Activated naive CD4-positive, alpha-beta T cell treated with anti-CD3 and anti-CD28 coated beads, Interleukin-2, amount 50 U/mL, for 16 hours (primary cell): ENCODE results near the gene FHIT.

ENCODE experiments used
- DNase-seq: peaks from one replicate; pipeline ENCODE4 v3.0.0-alpha.2; 2020

FHIT gene

DNA sequence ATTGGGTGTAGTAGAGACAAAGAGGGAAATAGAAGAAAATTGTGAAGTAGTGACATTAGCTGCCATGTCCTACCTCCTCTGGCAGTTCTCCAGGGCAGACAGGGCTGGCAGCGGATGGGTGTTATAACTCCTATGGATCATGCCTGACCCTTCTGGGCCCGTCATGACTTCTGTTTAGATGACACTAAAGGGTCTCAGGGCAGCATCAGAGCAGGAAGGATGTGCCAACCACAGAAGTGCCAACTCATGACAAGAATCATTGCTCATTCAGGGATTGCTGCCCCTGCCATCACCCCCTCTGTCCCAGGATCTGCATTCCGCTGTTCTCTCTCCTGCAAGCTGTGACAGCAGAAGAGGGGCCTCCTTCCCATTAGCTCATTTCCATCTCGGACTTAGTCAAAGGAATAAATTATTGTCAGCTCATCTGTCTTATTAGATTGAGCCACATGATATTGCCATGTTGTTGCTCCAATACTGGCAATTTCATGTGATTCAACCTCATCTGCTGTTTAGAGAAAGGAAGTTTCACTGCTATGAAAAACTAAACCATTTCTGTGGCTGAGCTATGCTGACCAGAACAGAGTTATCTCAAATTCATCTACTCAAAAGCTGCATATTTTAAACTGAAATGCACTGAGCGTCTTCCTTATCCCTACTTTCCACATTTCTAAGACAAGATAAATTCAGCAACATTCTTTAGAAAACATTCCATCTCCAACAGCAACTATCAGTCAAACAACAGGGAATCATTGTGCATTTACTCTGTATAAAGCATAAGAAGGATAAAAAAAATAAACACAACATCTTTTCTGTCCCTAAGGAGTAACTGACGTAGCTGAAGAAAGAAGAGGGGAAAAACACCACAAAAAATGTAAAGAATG is 271.6 kb downstream of the FHIT start:
- DNase-seq: no peak

DNA sequence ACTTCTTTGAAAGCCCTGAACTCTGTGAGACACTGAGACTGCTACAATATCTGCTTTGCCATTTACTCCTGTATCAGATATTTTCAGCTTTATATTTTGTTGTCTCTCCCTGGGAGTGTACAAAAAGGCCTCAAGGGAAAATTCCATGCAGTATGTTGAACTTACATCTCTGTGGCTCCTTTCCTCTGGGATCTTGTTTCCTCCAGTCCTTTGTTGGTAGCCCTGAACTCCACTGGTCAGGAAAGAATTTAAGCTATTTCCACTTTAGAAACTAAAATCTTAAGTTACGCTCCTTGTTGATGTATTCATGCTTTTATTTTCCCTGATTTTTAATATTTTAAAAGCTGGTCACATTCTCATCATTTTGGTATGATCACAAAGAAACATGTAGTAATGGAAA is 277.9 kb downstream of the FHIT start:
- DNase-seq: no peak

DNA sequence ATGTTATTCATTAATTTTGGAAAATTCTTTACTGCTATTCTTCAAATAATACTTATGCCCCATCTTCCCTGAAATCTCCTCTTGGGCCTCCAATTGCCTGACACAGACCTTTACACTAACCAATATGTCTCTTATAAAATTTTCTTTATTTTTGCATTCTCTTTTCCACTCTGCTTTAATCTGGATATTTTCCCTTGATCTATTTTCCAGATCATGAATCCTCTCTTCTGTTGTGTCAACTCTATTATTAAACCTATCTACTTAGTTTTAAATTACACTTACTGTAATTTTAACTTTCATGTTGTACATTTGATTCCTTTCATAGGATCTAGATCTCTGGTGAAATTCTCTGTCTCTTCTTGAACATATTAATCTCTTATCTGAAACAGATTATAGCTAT is 278.7 kb downstream of the FHIT start:
- no peak for DNase-seq

DNA sequence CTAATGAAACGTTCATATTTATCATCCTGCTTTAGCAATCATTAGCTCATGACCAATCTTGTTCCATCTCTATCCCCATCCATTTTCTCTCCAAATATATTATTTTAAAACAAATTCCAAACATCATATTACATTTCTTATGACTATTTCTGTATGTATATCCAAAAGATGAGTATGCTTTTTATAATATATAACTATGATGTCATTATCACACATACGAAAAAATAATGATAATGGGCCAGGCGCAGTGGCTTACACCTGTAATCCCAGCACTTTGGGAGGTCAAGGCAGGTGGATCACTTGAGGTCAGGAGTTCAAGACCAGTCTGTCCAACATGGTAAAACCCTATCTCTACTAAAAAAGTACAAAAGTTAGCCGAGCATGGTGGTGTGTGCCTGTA is 280.4 kb downstream of the FHIT start:
- no peak for DNase-seq

DNA sequence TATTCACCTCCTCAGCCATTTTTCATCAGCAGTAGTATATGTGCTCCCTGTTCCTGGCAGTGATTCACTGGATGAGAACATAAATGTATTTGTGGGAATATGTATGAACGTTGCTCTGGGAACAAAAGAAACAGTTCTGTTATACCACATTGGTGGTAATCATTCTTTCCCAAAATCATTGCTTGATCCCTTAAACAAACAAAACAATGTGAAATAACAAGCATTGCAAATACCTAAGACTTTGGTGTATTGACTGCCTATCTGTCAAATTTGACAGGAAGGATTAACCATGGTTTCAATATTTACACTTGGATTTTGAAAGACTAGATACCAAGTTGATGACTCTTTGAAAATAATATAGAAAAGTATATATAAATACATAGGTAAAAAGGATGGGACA is 284.1 kb downstream of the FHIT start:
- DNase-seq: no peak

DNA sequence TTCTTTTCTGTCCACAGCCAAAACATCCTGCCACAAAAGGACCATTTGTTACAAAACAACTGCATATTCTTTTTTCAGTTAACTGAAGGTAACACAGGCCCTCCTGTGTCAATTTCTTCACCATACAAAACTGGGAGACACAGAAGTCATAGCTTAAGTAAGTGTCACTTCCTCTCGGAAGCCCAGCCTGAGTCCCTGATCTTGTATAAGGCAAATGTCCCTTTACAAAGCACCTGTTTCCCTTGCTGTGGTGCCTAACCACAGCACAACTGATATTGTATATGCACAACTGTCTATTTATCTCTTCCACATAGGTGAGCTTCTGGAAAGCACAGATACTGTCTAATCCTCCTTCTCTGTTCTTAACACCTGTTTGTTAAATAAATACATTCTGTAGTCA is 293.7 kb downstream of the FHIT start:
- DNase-seq: no peak

DNA sequence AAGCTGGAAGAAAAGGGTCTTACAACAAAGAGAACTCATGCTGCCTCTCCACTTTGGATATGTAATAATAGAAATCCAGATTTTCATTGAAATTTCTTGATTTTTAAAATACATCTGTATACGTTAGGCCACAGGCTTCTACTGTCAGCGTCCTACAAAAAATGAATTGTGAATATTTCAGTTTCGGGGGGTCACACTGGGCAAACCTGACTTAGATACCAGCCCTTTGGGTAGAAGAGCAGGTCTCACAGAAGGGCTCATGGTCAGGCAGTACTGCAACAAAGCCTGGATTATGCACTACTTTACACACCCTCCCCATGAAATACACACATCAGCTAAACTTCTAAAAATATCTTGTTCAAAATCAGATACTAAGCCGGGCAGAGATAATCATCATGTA is 294.5 kb downstream of the FHIT start:
- DNase-seq: no peak

DNA sequence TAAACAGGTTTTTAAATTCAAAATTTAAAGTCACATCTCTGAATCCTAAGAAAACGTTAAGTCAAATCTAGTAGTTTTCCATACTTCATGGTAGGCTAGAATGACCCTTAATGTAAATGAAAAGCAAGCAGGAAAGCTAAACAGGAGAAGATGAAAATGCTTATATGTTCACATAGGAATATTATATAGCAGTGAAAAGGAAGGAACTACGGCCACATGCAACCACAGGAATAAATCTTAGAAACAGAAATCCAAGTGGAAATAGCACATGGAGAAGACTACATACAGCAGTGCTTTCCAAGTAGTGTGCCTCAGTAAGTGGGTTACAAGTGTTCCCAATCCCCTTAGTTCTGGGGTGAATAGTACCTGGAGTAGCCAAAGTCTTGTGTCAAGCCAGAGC is 296.2 kb downstream of the FHIT start:
- DNase-seq: no peak

DNA sequence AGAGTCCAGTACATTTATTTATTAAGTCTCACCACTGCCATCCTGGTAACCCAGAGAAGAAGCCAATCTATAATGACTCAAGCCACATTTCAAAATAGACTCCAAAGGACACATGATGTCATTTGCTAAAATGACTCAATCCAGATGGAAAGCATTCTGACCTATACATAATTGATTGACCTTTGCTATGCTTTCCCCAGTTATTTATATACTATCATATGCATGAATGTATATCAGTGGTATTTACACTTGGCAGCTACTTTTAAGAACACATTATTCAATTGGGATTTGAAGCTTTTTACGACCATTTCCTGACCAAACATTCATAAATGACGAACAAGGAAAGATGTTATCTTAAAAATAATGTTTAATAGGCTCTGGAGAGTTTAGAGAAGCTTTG is 297.2 kb downstream of the FHIT start:
- DNase-seq: no peak

DNA sequence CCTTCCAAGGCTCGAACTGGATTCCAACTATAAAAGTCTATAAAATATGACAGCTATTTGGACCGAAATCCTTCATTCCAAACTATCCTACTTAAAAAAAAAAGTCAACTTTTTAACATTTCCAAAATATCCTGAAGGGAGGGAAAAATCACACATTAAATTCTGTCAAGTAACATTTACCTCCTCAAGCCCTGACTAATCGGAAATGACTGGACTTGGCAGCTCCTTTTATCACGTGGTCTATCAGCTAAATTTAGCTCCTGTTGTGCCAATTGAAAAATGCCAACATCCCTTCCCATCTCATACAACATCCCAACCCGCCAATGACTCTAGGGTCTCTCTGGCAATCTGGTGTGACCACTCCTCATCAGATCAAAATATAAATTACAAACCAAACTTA is 297.9 kb downstream of the FHIT start:
- no peak for DNase-seq

DNA sequence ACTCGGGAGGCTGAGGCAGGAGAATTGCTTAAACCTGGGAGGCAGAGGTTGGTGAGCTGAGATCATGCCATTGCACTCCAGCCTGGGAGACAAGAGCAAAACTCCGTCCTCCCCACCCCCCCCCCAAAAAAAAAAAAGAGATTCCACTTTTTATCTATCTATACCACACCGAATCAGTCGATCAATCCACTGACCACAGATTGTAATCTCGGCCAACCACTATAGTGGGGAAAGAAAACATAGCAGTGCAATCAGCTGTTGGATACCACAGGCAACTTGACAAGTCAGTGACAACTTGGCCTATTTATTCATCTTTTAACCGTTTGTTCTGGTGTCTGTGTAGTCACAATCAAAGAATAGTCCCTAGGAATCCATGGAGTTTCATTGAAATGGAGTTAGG is 299.2 kb downstream of the FHIT start:
- no peak for DNase-seq

DNA sequence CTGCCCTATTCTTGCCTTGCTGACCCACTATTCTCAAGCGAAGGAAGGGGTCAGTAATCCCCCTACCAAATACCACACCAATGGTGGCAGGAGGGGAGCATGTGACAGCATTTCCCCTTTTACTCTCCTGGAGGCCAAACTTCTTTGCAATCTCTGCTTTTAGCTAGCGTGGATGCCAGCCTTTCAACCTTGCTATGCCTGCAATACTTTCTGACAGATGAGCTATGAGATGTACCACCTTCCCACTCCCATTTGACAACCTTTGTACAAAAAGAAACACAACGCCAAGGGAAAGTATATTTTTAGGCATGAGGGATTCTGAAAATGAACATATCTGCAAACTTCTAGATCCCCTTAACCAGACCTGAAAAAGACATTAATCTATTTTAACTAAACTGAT is 302.1 kb downstream of the FHIT start:
- no peak for DNase-seq

DNA sequence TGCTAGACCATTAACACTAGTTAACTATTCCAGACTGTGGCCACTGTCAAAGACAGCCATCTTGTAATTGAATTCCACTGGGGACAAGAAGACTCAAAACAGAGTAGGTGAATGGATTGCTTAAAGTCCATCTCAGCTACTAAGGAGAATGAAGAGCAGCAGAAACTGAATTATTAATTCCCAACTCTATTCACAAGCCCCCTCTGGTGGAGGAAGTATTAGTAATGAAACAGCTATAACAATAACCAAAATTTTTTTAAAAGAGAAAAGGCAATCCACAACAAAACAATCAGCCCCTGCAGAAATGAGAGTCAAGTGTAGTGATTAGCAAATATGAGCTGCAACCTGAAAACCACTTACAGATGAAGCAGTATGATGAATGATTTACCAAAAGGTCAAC is 302.8 kb downstream of the FHIT start:
- no peak for DNase-seq

DNA sequence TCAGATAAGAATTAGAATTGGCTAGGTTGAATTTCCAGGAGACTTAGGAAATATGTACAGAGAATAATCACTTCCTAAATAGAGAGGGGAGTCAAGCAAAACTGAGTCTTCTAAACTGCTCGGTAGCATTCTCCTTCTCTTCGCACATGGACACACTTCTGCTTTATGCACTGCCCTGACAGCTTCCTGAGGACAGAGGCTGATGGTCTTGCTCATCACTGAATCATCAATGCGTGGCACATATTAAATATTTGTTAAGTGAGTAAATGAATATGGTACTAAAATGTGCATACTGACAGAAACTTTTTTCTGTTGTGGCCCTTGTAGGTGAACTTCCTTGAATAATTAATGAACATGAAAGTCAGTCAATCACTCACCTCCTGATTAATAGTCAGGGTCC is 315.5 kb downstream of the FHIT start:
- DNase-seq: no peak

DNA sequence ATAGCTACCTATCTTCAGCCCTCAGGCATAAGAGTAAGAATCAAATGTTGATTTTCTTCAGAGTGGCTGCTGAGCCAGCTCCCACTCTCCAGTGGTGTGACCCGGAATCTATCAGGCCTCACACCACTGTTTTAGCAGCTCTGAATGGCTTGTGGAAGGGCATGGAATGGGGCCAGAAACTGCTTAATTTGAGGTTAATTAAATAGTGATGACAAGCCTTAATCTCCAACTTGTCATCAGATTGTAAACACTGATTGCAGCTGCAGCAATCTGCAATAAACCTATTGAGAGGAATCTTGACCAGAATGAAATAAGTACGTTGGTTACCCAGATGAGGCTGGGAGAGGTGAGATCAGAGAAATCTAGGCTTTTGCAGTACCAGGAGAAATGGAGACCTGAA is 317.4 kb downstream of the FHIT start:
- no peak for DNase-seq

DNA sequence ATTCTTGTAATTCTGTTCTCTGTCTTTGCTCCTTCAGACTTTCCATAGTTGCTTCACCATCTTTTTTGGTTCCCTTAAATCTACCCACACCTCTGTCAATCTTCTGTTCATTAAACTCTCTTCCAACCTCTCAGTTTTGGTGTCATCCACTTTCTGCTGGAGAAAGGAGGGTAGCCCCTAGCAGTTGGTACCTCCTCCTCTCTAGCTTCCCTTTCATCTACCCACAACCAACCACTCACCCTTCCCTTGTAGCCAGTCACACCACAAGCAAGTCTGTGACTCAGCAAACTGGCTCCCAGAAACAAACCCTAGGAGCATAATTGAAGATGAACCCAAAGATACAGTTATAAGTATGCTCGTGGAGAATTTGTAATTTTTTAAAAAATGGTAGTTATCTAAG is 318.6 kb downstream of the FHIT start:
- DNase-seq: no peak

DNA sequence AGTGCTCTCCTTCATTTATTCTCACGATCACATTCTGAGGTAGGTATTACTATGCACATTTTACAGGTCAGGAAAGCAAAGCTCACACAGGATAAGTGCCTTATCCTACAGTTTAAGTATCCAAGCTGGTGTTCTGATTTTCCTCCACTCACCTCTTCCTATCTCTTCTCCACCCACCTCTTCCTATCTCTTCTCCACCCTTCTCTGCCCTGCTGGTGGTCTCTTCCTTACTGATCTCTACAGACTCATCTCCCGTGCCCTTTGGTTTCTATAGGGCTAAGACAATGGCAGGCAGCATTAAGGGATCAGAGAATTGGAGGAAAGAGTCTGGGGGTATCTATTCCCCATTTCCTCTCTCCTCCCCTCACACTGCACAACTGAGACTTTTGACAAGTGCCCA is 319.1 kb downstream of the FHIT start:
- no peak for DNase-seq

DNA sequence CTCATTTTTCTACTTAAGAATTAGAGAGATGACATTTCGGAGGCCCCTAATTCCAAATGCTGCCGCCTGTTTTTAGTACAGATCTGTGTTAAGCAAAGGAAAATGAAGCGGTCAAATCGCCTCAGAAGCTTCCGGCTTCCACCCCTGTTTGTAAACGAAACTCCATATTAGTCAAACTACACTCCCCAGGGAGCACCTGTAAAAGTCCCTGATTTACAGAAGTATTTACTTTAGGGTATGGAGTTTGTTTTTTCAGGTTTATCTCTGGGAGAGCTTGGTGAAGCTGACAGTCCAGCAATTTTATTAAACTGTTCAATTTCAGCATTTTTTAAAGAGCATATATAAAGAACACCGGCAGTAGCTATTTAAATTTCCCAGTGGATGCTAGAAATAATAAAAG is 319.8 kb downstream of the FHIT start:
- no peak for DNase-seq

DNA sequence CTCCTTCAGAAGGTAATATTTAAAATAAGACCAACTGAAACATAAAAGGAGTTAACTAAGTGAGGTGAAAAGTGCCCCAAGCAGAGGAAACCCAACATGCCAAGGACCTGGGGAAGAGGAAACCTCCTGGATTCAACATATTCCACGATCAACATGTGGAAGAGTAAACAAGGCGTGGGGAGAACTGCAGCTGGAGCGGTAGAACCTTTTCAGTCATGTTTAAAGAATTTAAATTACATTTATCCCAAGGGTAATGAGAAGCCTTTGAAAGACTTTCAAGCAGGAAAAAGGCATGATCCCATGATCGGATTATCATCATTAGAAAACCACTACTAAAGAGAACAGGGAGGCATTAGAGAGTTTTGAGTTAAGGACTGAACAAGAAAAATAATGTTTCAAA is 330.7 kb downstream of the FHIT start:
- DNase-seq: no peak

DNA sequence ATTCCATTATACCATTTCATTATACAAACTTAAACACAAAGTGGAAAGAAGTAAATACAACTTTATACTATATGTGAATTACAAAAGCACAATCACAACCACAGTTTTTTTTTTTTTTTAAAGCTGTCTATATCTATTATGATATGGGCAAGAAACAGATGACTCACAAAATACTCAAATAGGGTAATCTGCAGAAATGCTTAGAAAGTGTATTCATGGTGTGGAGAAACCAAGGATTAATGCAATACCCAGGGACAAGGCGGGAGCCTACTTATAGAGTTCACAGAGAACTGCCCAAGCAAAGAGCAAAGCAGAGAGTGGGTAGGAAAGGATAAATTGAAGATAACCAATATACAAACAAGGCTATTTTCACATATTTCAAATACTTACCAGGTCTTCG is 332.0 kb downstream of the FHIT start:
- DNase-seq: no peak

DNA sequence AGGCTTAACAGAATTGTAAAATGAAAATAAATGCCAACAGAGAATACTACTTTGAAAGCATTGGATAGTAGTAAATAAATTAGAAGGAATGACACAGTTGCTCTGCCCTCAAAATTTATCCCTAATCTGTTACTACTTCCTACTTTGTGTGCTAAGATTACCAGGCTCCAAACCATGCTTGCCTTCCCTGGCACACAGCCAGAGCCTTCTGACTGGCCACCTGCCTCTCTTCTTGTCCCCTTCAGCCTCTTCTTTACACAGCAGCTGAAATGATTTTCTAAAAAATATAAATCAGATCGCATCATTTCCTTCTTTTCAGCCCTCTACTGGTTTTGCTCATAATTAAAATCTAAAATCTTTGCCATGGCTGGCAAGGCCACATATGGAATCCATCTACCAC is 334.1 kb downstream of the FHIT start:
- no peak for DNase-seq

DNA sequence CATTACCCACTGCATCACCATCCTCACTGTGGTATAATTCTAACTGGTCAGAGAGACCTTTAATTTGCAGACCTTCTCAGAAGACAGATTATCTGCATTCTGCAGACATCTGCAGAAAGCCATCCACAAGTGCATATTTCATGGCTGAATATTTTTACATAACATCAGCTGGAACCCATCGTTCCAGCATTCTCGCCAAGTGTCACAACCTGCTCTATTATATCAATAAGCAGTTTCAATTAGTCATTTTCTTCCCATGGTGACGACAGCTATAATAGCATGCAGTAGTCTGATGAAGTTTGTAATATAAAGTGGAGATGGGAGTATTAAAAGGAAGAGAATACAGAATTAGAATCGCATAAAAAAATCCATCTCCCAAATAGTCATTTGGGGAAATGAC is 334.7 kb downstream of the FHIT start:
- DNase-seq: no peak

DNA sequence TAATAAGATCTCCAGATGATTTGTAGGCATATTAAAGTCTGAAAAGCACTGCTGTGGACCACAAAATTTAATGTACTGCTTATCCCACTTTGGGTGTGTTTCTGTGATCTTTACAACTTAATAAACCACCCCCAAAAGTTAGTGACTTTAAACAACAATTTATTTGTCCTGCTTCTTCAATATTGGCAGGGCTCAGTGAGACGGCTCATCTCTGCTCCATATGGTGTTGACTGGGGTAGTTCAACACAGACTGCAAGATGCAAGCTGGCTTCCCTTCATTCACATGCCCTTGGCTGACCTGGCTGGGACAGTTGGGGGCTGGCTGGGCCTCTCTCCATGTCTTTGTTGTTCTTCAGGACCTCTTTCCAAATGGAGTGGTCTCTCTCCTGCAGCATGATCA is 337.8 kb downstream of the FHIT start:
- no peak for DNase-seq

DNA sequence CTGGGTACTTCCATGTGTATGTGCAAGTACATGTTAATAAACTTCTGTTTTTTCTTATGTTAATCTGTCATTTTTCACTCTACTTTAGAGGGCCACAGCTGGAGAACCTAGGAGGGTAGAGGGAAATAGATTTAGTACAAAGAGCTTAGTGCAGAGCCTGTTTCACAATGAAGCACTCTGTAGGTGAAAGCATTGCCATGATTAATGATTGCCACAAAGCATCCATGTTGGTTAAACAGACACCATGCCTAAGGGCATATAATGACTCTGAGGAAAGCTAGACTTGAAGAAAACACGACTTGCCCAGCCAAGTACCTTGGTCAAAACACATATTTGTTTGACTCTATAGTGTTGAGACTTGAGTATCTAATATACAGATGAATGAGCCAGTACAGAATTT is 338.4 kb downstream of the FHIT start:
- no peak for DNase-seq

DNA sequence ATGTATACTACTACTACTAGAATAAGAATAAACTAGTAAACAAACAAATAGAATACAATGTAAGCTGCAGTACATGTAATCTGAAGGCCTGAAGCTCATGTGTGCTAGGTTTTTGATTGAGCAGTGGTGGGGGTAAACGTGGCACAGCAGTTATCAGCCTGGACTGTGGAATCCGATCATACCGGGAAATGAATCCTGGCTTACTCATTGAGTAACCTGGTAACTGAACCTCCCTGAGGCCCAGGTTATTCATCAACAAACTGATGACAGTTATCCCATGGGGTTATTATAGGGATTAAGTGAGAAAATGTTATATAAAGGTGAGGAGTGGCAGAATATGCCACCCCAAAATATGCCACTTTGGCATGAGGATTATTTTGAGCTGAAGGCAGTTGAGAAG is 339.1 kb downstream of the FHIT start:
- no peak for DNase-seq

DNA sequence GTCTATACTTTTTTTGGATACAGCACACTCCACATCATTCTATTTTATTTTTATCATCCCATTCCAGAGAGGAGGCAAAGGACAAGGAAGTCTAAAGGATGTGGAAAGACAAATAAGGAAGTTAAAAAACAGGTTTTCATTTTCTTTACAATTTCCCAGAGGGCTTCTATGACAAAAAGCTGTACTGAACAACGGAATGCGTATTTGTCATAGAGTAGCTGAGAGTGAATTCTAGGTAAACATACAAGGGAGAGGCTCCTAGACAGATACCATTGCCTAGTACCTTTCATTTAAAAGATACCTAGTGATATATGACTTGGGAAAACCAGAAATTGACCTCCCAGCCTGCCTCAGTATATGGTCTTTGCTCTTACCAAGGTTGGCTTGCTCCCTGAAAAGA is 341.7 kb downstream of the FHIT start:
- no peak for DNase-seq
